Mammary epithelial cell (primary cell): Measurements from ENCODE around the gene UBE3B.

Experiments used
- CTCF ChIP-seq, 2 donors: IDR thresholded peaks in 1 of 2; conservative IDR thresholded peaks in 1 of 2; 2 replicates each; pipeline ENCODE4 v1.5.1; 2011 to 2012; ENCODE audit warnings: inconsistent platforms in 2 of 2, low read length in 2 of 2, mild to moderate bottlenecking in 2 of 2, control low read depth in 1 of 2, low read depth in 1 of 2; ENCODE audit not compliant: insufficient read depth in 1 of 2; ENCODE audit errors: extremely low read depth in 1 of 2
- EZH2 ChIP-seq: IDR thresholded peaks from 2 replicates; pipeline ENCODE4 v1.6.1; 2012; ENCODE audit warnings: low read length, inconsistent platforms, borderline replicate concordance

- TF ChIP-seq CTCF (conservative IDR thresholded peaks at IDR 0.05 in 1 of 2, IDR thresholded peaks at IDR 0.05 in 1 of 2; ENCODE audit: extremely low read depth in 1 of 2, insufficient read depth in 1 of 2, low read depth in 1 of 2, low read length in 2 of 2) (no peak), EZH2 (no peak)
Measured at GRCh38 chr12:109567296-109567695, 89.9 kb downstream of the UBE3B start.
